H1 (cell line): Measurements from ENCODE around the gene APBA2. TPM values are rescaled to one million over a fixed set of nuclear protein-coding genes. Genes with fewer than 3 reads are reported as not detected.
A peak's percentile ranks its signal among the peaks of the same experiment; 100 is the strongest.

Experiments used
- CTCF ChIA-PET: fragments of 300-600 bp; sonication (Branson Sonifier 250); formaldehyde crosslinking; loops from one replicate; lab custom pipeline; 2021; ENCODE audit not compliant: partially characterized antibody; lab: Charles Lee
- POLR2A ChIA-PET: fragments of 300-600 bp; sonication (Branson Sonifier 250); formaldehyde crosslinking; loops from one replicate; lab custom pipeline; 2021; ENCODE audit warnings: inconsistent platforms; ENCODE audit not compliant: partially characterized antibody; lab: Charles Lee
- DNase-seq, 2 experiments: peaks; one replicate each; pipeline versions ENCODE4 v3.0.0 to v3.0.0-alpha.2; 2010 to 2022; ENCODE audit warnings: low spot score in 2 of 2, low read depth in 1 of 2, mixed read lengths in 1 of 2
- FAIRE-seq: peaks from 2 replicates; lab custom pipeline; 2011; peaks lifted over from hg19 to GRCh38; lab: Jason Lieb, UNC
- H2AFZ ChIP-seq: 2 replicates; pipeline ENCODE4 v1.8.1; 2012; ENCODE audit warnings: low read length, inconsistent platforms
- H2AK5ac ChIP-seq: 2 replicates; pipeline ENCODE4 v1.6.1; 2013; ENCODE audit warnings: low read depth, low read length
- H2BK120ac ChIP-seq: replicated peaks from 2 replicates; pipeline ENCODE3; 2013; ENCODE audit warnings: low read depth, low read length, inconsistent platforms
- H2BK12ac ChIP-seq: 2 replicates; pipeline ENCODE4 v1.6.1; 2013; ENCODE audit warnings: low read depth, low read length
- H2BK15ac ChIP-seq: 2 replicates; pipeline ENCODE4 v1.6.1; 2013; ENCODE audit warnings: low read length
- H2BK20ac ChIP-seq: 2 replicates; pipeline ENCODE4 v1.6.1; 2013; ENCODE audit warnings: low read length
- H2BK5ac ChIP-seq: 2 replicates; pipeline ENCODE4 v1.6.1; 2013; ENCODE audit warnings: low read depth, low read length
- H3K14ac ChIP-seq: 2 replicates; pipeline ENCODE4 v1.6.1; 2013; ENCODE audit warnings: inconsistent platforms; ENCODE audit not compliant: insufficient read length
- H3K18ac ChIP-seq: 2 replicates; pipeline ENCODE4 v1.6.1; 2013; ENCODE audit warnings: low read length; ENCODE audit errors: extremely low read depth
- H3K23ac ChIP-seq: 2 replicates; pipeline ENCODE4 v1.6.1; 2013; ENCODE audit warnings: inconsistent platforms; ENCODE audit not compliant: insufficient read length
- H3K23me2 ChIP-seq: 2 replicates; pipeline ENCODE4 v1.6.1; 2013; ENCODE audit warnings: low read depth, low read length
- H3K27ac ChIP-seq: 2 replicates; pipeline ENCODE4 v1.6.1; 2011; ENCODE audit warnings: low read depth, low read length, inconsistent platforms
- H3K27me3 ChIP-seq, 4 experiments: replicated peaks in 1 of 4; 1 replicate in 1 of 4; 2 replicates in 3 of 4; pipeline versions ENCODE4 v1.6.1 to v1.8.1; 2011 to 2013; ENCODE audit warnings: low read length in 3 of 4, mild to moderate bottlenecking in 3 of 4, inconsistent platforms in 2 of 4, mixed read lengths in 2 of 4, moderate library complexity in 1 of 4; ENCODE audit not compliant: control insufficient read depth in 3 of 4, insufficient read depth in 3 of 4; ENCODE audit errors: extremely low read depth in 1 of 4
- H3K36me3 ChIP-seq, 4 experiments: 2 replicates each; pipeline versions ENCODE4 v1.6.1 to v1.8.1; 2011 to 2013; ENCODE audit warnings: mild to moderate bottlenecking in 4 of 4, low read length in 3 of 4, moderate library complexity in 2 of 4, control low read depth in 1 of 4, inconsistent platforms in 1 of 4; ENCODE audit not compliant: insufficient read depth in 4 of 4, control insufficient read depth in 2 of 4
- H3K4ac ChIP-seq: replicated peaks from 2 replicates; pipeline ENCODE3; 2013; ENCODE audit warnings: low read length, low read depth, mixed read lengths, inconsistent platforms; ENCODE audit not compliant: insufficient read length
- H3K4me1 ChIP-seq, 4 experiments: replicated peaks in 1 of 4; 1 replicate in 1 of 4; 2 replicates in 3 of 4; pipeline versions ENCODE4 v1.6.1 to v1.8.1; 2011 to 2013; ENCODE audit warnings: low read length in 3 of 4, inconsistent platforms in 2 of 4, mixed read lengths in 1 of 4; ENCODE audit not compliant: insufficient read depth in 4 of 4, control insufficient read depth in 3 of 4
- H3K4me2 ChIP-seq, 2 experiments: 2 replicates each; pipeline versions ENCODE4 v1.6.1 to v1.8.1; 2011 to 2013; ENCODE audit warnings: low read depth in 2 of 2, low read length in 2 of 2, control low read depth in 1 of 2, inconsistent platforms in 1 of 2, mild to moderate bottlenecking in 1 of 2; ENCODE audit not compliant: insufficient read depth in 1 of 2
- H3K4me3 ChIP-seq, 4 experiments: fragments of 200-600, 300-600 bp in 1 of 4; sonication (generic), shearing (Covaris generic), sonication (Bioruptor Twin) in 1 of 4; 2 replicates each; pipeline versions ENCODE4 v1.5.1 to v1.8.1; 2011 to 2016; ENCODE audit warnings: low read length in 4 of 4, low read depth in 3 of 4, control low read depth in 2 of 4, inconsistent platforms in 2 of 4, mild to moderate bottlenecking in 2 of 4, mixed read lengths in 1 of 4, moderate library complexity in 1 of 4; ENCODE audit not compliant: insufficient read depth in 2 of 4; ENCODE audit errors: extremely low read depth in 1 of 4
- H3K56ac ChIP-seq: replicated peaks from 2 replicates; pipeline ENCODE3; 2013; ENCODE audit warnings: low read depth, mild to moderate bottlenecking, mixed read lengths, low read length, inconsistent platforms; ENCODE audit not compliant: insufficient read length
- H3K79me1 ChIP-seq: 2 replicates; pipeline ENCODE4 v1.6.1; 2013; ENCODE audit warnings: low read depth, low read length, control low read depth
- H3K79me2 ChIP-seq, 2 experiments: 2 replicates each; pipeline versions ENCODE4 v1.6.1 to v1.8.1; 2012 to 2013; ENCODE audit warnings: low read length in 2 of 2, mild to moderate bottlenecking in 2 of 2, inconsistent platforms in 1 of 2; ENCODE audit not compliant: insufficient read depth in 2 of 2, control insufficient read depth in 1 of 2
- H3K9ac ChIP-seq, 4 experiments: replicated peaks in 1 of 4; 1 replicate in 1 of 4; 2 replicates in 3 of 4; pipeline versions ENCODE4 v1.6.1 to v1.8.1; 2011 to 2013; ENCODE audit warnings: low read depth in 3 of 4, low read length in 3 of 4, control low read depth in 2 of 4, mild to moderate bottlenecking in 2 of 4, moderate library complexity in 2 of 4, inconsistent platforms in 1 of 4; ENCODE audit errors: extremely low read depth in 1 of 4
- H3K9me3 ChIP-seq, 2 experiments: 2 replicates each; pipeline versions ENCODE4 v1.6.1 to v1.8.1; 2012 to 2013; ENCODE audit warnings: mild to moderate bottlenecking in 2 of 2, moderate library complexity in 2 of 2, control low read depth in 1 of 2, inconsistent platforms in 1 of 2, low read depth in 1 of 2, low read length in 1 of 2, mixed read lengths in 1 of 2; ENCODE audit not compliant: insufficient read depth in 2 of 2
- H4K20me1 ChIP-seq, 2 experiments: replicated peaks in 1 of 2; 2 replicates each; pipeline versions ENCODE3 to v1.8.1; 2011 to 2013; ENCODE audit warnings: inconsistent platforms in 2 of 2, low read length in 2 of 2, mild to moderate bottlenecking in 1 of 2; ENCODE audit not compliant: insufficient read depth in 2 of 2, control insufficient read depth in 1 of 2
- H4K5ac ChIP-seq: 2 replicates; pipeline ENCODE4 v1.6.1; 2013; ENCODE audit warnings: low read length, low read depth, mixed read lengths, inconsistent platforms; ENCODE audit not compliant: insufficient read length
- H4K8ac ChIP-seq: 2 replicates; pipeline ENCODE4 v1.8.0; 2013; ENCODE audit warnings: mild to moderate bottlenecking, moderate library complexity, low read length, inconsistent platforms; ENCODE audit not compliant: insufficient read depth; ENCODE audit errors: extremely low read depth
- H4K91ac ChIP-seq: replicated peaks from 2 replicates; pipeline ENCODE3; 2013; ENCODE audit warnings: low read length, mixed read lengths, inconsistent platforms; ENCODE audit not compliant: insufficient read length
- ATF3 ChIP-seq: IDR thresholded peaks from 2 replicates; pipeline ENCODE4 v1.6.1; 2011; ENCODE audit warnings: low read depth, mild to moderate bottlenecking, low read length; ENCODE audit not compliant: insufficient read depth
- RNF2 ChIP-seq: fragments of 200-900, 300-1000 bp; sonication (generic); IDR thresholded peaks from 2 replicates; pipeline ENCODE4 v1.7.1; 2016; ENCODE audit warnings: borderline replicate concordance, low read depth, mild to moderate bottlenecking, antibody characterized with exemption, low read length; ENCODE audit not compliant: poor library complexity, severe bottlenecking; ENCODE audit errors: missing control alignments
- RXRA ChIP-seq: IDR thresholded peaks from 2 replicates; pipeline ENCODE4 v1.6.1; 2011; ENCODE audit warnings: low read depth, mild to moderate bottlenecking, low read length, moderate library complexity; ENCODE audit not compliant: insufficient read depth
- SIX5 ChIP-seq: IDR thresholded peaks from 2 replicates; pipeline ENCODE4 v1.6.1; 2011; ENCODE audit warnings: mild to moderate bottlenecking, low read depth, low read length
- WGBS, 2 experiments: shearing (Covaris generic) in 1 of 2; methylation state at CpG; one replicate each; pipeline versions ENCODE4 v1.1.6 to v1.1.7; 2013 to 2015; ENCODE audit warnings: low lambda C conversion rate in 2 of 2, mixed read lengths in 2 of 2, inconsistent platforms in 1 of 2, low coverage in 1 of 2, missing lambda C conversion rate in 1 of 2; ENCODE audit not compliant: insufficient replicate concordance in 2 of 2, insufficient coverage in 1 of 2, insufficient read length in 1 of 2; ENCODE audit errors: extremely low coverage in 1 of 2, missing lambda C conversion rate in 1 of 2; 5-methylcytosine and 5-hydroxymethylcytosine counted together
- polyA plus RNA-seq, 7 experiments: library from polyadenylated mRNA; depleted of rRNA in 3 of 7; stranded (reverse) in 5 of 7; unstranded in 2 of 7; fragments of >200 nt in 5 of 7; fragments of 200-250 nt in 2 of 7; gene quantifications; 1 replicate in 5 of 7; 2 replicates in 1 of 7; 4 replicates in 1 of 7; pipeline versions ENCODE4 v1.2.1 to v1.2.3, GENCODE V29; 2011 to 2013; ENCODE audit warnings: missing spikeins in 2 of 7, mixed read lengths in 2 of 7
- total RNA-seq: library from RNA; stranded (reverse); fragmentation: NEBNext Ultra II Directional; extraction: Animal tissue kit (Norgen Biotek cat#: 25700); gene quantifications from 2 replicates; pipeline ENCODE4 v1.2.1, GENCODE V29; 2021

APBA2 gene
- total and polyA plus RNA-seq, 2 of the 8 experiments (the other 6 are each of a cell fraction or from before 2014, with no cell fraction given), result 15.5 to 19.0 TPM

GRCh38 chr15:28884151-28884940 lies 1.4 kb upstream of the APBA2 start:
- no peak overlapping the region for H4K91ac ChIP-seq
- H3K23me2 ChIP-seq, result peaks cover 3% of the 10 kb centered on the region; the same call in 1 of the 2 replicates
- H3K4me3 ChIP-seq, result no peak overlapping the region
- DNase-seq, result no peak
- H3K9me3 ChIP-seq, result no peaks in the 10 kb centered on the region
- no peaks in the 10 kb centered on the region for H3K79me1 ChIP-seq
- H3K79me2 ChIP-seq, result no peaks in the 10 kb centered on the region
- H3K4ac ChIP-seq, result no peak overlapping the region
- no peak overlapping the region for H2BK120ac ChIP-seq
- H4K8ac ChIP-seq, result no peak overlapping the region
- H4K20me1 ChIP-seq, result no peaks in the 10 kb centered on the region
- CTCF ChIA-PET, result interaction anchor here (1.3 to 1.9 kb wide), 3 partner anchors 8 to 100 kb away, joined by 3 to 5 read pairs (median 4); no protein-coding TSS in a partner anchor
- H2AK5ac ChIP-seq, result no peak overlapping the region
- TF ChIP-seq ATF3 (no peak), SIX5 (no peak), RNF2 (no peak), RXRA (no peak)
- no peak overlapping the region for H3K14ac ChIP-seq
- H2BK20ac ChIP-seq, result no peak overlapping the region
- FAIRE-seq, result no peak
- no peak overlapping the region for H2AFZ ChIP-seq
- H3K4me2 ChIP-seq, result peak overlapping the region; percentile 66 to 87; a peak in 1 of 4 replicates
- 0 out of 2 replicates have a peak overlapping the region, but pooled peaks have one; percentile 63 for H2BK12ac ChIP-seq
- POLR2A ChIA-PET, result interaction anchor here (2.0 to 2.1 kb wide), 2 partner anchors 8 to 10 kb away, joined by 6 to 7 read pairs; no protein-coding TSS in a partner anchor
- no peak overlapping the region for H3K56ac ChIP-seq
- H3K23ac ChIP-seq, result no peak overlapping the region
- no peak overlapping the region for H4K5ac ChIP-seq
- no peaks in the 10 kb centered on the region for H3K36me3 ChIP-seq
- peaks cover 7 to 34% (median 29%) of the 10 kb centered on the region in 4 experiments; a peak in 6 of 7 replicates for H3K27me3 ChIP-seq
- H3K9ac ChIP-seq, result no peak overlapping the region
- no peak overlapping the region for H3K27ac ChIP-seq
- H3K18ac ChIP-seq, result no peak overlapping the region
- no peak overlapping the region for H2BK5ac ChIP-seq
- H3K4me1 ChIP-seq, result peaks cover 0 to 8% (median 4%) of the 10 kb centered on the region in 4 experiments; a peak in 4 of 7 replicates
- WGBS, 2 experiments, result 82% methylated on average over 11 of the region's 11 CpGs; no CpG with 5 or more reads in 1 of the 2 experiments
- no peak overlapping the region for H2BK15ac ChIP-seq
